A549 (cell line): ENCODE data around the gene RGS14. TPM values are rescaled to one million over a fixed set of nuclear protein-coding genes. Genes with fewer than 3 reads are reported as not detected.
A peak's percentile ranks its signal among the peaks of the same experiment; 100 is the strongest.

Experiments used
- ATAC-seq, 2 experiments: fragments of 200-7000 bp in 1 of 2; fragments of >200 bp in 1 of 2; cut with Nextera tagmentation in 1 of 2; cut with Tn5 transposase in 1 of 2; 3 replicates each; pipeline versions ENCODE4 v1.8.0 to v1.9.1; 2018 to 2020; ENCODE audit warnings: mild to moderate bottlenecking in 1 of 2, moderate library complexity in 1 of 2
- CTCF ChIA-PET: fragments of 300-600 bp; sonication (Branson Sonifier 250); formaldehyde crosslinking; extraction: SDS; loops from one replicate; lab custom pipeline; 2021; ENCODE audit warnings: antibody characterized with exemption, inconsistent platforms; lab: Yijun Ruan, JAX
- POLR2A ChIA-PET: fragments of 350-600 bp; formaldehyde crosslinking; extraction: SDS; loops from one replicate; lab custom pipeline; 2021; ENCODE audit warnings: antibody characterized with exemption, inconsistent platforms; lab: Yijun Ruan, JAX
- DNase-seq, 2 experiments: peaks; one replicate each; pipeline versions ENCODE4 v3.0.0 to v3.0.0-alpha.2; 2011 to 2016; ENCODE audit warnings: low read depth in 1 of 2, low spot score in 1 of 2
- FAIRE-seq: peaks from 2 replicates; lab custom pipeline; 2011; peaks lifted over from hg19 to GRCh38; lab: Jason Lieb, UNC
- H3K27ac ChIP-seq, 2 experiments: fragments of >200 bp; sonication (Bioruptor Twin); formaldehyde crosslinking; 3 replicates each; pipeline ENCODE4 v1.5.1; 2016 to 2017
- H3K4me1 ChIP-seq: fragments of >200 bp; sonication (Bioruptor Twin); formaldehyde crosslinking; 3 replicates; pipeline ENCODE4 v1.6.1; 2016
- H3K4me2 ChIP-seq: fragments of >200 bp; sonication (Bioruptor Twin); formaldehyde crosslinking; 3 replicates; pipeline ENCODE4 v1.6.1; 2016
- H3K4me3 ChIP-seq: fragments of >200 bp; sonication (Bioruptor Twin); formaldehyde crosslinking; 3 replicates; pipeline ENCODE4 v1.5.1; 2016
- H3K9me3 ChIP-seq: fragments of >200 bp; sonication (Bioruptor Twin); formaldehyde crosslinking; 3 replicates; pipeline ENCODE4 v1.6.1; 2016
- CBX8 ChIP-seq: fragments of 200-600 bp; sonication (generic); IDR thresholded peaks from 2 replicates; pipeline ENCODE4 v1.6.1; 2016
- CHD4 ChIP-seq: fragments of 200-600 bp; sonication (generic); IDR thresholded peaks from 2 replicates; pipeline ENCODE4 v1.6.1; 2016; ENCODE audit warnings: antibody characterized with exemption, mild to moderate bottlenecking, borderline replicate concordance
- EHF ChIP-seq: fragments of 250-450 bp; sonication (Bioruptor Pico); IDR thresholded peaks from 2 replicates; pipeline ENCODE4 v1.5.0; 2020; ENCODE audit warnings: mild to moderate bottlenecking
- FOSB ChIP-seq: fragments of 250-450 bp; sonication (Bioruptor Pico); IDR thresholded peaks from 2 replicates; pipeline ENCODE4 v1.5.0; 2020; ENCODE audit warnings: mild to moderate bottlenecking, moderate library complexity
- FOXS1 ChIP-seq: fragments of 250-450 bp; sonication (Bioruptor Pico); IDR thresholded peaks from 2 replicates; pipeline ENCODE4 v1.5.0; 2020; ENCODE audit warnings: mild to moderate bottlenecking, moderate library complexity
- HOXA7 ChIP-seq: fragments of 250-450 bp; sonication (Bioruptor Pico); IDR thresholded peaks from 2 replicates; pipeline ENCODE4 v1.5.0; 2020; ENCODE audit warnings: mild to moderate bottlenecking, moderate library complexity
- HOXB13 ChIP-seq: fragments of 250-450 bp; sonication (Bioruptor Pico); IDR thresholded peaks from 2 replicates; pipeline ENCODE4 v1.5.0; 2020; ENCODE audit warnings: low read depth, mild to moderate bottlenecking, moderate library complexity
- KDM1A ChIP-seq: fragments of 200-600 bp; sonication (generic); IDR thresholded peaks from 2 replicates; pipeline ENCODE4 v1.6.1; 2016; ENCODE audit warnings: low read depth, mild to moderate bottlenecking
- KDM5A ChIP-seq: fragments of 200-600 bp; sonication (generic); IDR thresholded peaks from 2 replicates; pipeline ENCODE4 v1.6.1; 2016; ENCODE audit warnings: antibody characterized with exemption, mild to moderate bottlenecking
- MAFK ChIP-seq: fragments of 450-650 bp; IDR thresholded peaks from 2 replicates; pipeline ENCODE4 v1.6.1; 2014; ENCODE audit not compliant: partially characterized antibody
- NFE2L2 ChIP-seq: fragments of 150-350 bp; conservative IDR thresholded peaks from 2 replicates; pipeline ENCODE4 v1.6.1; 2014; ENCODE audit warnings: low read length
- NPAS2 ChIP-seq: fragments of 250-450 bp; sonication (Bioruptor Pico); IDR thresholded peaks from 2 replicates; pipeline ENCODE4 v1.8.0; 2022; ENCODE audit warnings: mild to moderate bottlenecking, moderate library complexity, borderline replicate concordance
- RFX5 ChIP-seq: fragments of 450-650 bp; IDR thresholded peaks from 2 replicates; pipeline ENCODE4 v1.7.1; 2014; ENCODE audit warnings: antibody characterized with exemption, mild to moderate bottlenecking, moderate library complexity
- TP53 ChIP-seq: fragments of 250-450 bp; sonication (Bioruptor Pico); IDR thresholded peaks from 2 replicates; pipeline ENCODE4 v1.5.0; 2021; ENCODE audit warnings: mild to moderate bottlenecking, moderate library complexity
- WGBS: methylation state at CpG from one replicate; pipeline ENCODE4 v1.1.6; 2017; ENCODE audit errors: missing lambda C conversion rate; 5-methylcytosine and 5-hydroxymethylcytosine counted together
- polyA plus RNA-seq, 4 experiments: library from polyadenylated mRNA; depleted of rRNA in 3 of 4; stranded (reverse); fragments of >200 nt; fragmentation: RNase III in 1 of 4; extraction: RNeasy Plus Mini Kit Qiagen cat#74134 plus additional on column Dnase treatment in 1 of 4; gene quantifications; 2 replicates in 3 of 4; 3 replicates in 1 of 4; pipeline ENCODE4 v1.2.3, GENCODE V29; 2011 to 2017
- TF ChIP-seq, protein P1 (sequence below): fragments of >200 bp; sonication (Bioruptor Twin); formaldehyde crosslinking; IDR thresholded peaks from 3 replicates; pipeline ENCODE4 v1.6.1; 2016
- TF ChIP-seq, protein P2 (sequence below): fragments of 250-450 bp; sonication (Bioruptor Pico); IDR thresholded peaks from 2 replicates; pipeline ENCODE4 v1.5.0; 2020; ENCODE audit warnings: low read depth, mild to moderate bottlenecking, moderate library complexity
- TF ChIP-seq, protein P3 (sequence below): IDR thresholded peaks from 2 replicates; pipeline ENCODE4 v1.6.1; 2012
- TF ChIP-seq, protein P4 (sequence below): fragments of 250-450 bp; sonication (Bioruptor Pico); IDR thresholded peaks from 2 replicates; pipeline ENCODE4 v1.5.0; 2021; ENCODE audit warnings: mild to moderate bottlenecking, moderate library complexity, borderline replicate concordance
- TF ChIP-seq, protein P5 (sequence below): IDR thresholded peaks from 2 replicates; pipeline ENCODE4 v1.6.1; 2012; ENCODE audit warnings: low read depth, borderline replicate concordance

The RGS14 gene
- polyA plus RNA-seq, 2 of the 4 experiments (the other 2 are of a cell fraction), result 3.9 to 8.4 TPM

DNA sequence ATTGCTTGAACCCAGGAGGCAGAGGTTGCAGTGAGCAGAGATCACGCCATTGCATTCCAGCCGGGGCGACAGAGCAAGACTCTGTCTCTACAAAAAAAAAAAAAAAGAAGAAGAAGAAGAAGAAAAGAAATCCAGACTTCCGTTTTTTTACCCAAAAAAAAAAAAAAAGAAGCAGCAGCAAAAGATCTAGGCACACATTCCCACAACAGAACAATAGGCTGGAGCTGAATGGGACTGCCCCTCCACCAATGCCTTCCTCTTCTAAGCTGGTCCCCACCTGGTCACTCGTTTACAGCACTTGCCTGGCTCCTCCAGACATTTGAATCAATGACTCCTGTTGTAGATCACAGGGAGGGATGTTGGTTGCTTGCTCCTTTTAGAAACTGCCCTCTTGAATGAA is 4.6 kb upstream of the RGS14 start:
- ChIA-PET CTCF (interaction anchor here (1.1 to 4.3 kb wide), 6 partner anchors 14 to 50 kb away, joined by 3 to 28 read pairs (median 4); no protein-coding TSS in a partner anchor), POLR2A (no interaction called here)
- TF ChIP-seq, protein P1, sequence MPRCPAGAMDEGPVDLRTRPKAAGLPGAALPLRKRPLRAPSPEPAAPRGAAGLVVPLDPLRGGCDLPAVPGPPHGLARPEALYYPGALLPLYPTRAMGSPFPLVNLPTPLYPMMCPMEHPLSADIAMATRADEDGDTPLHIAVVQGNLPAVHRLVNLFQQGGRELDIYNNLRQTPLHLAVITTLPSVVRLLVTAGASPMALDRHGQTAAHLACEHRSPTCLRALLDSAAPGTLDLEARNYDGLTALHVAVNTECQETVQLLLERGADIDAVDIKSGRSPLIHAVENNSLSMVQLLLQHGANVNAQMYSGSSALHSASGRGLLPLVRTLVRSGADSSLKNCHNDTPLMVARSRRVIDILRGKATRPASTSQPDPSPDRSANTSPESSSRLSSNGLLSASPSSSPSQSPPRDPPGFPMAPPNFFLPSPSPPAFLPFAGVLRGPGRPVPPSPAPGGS, result no peak
- TF ChIP-seq, protein P2, sequence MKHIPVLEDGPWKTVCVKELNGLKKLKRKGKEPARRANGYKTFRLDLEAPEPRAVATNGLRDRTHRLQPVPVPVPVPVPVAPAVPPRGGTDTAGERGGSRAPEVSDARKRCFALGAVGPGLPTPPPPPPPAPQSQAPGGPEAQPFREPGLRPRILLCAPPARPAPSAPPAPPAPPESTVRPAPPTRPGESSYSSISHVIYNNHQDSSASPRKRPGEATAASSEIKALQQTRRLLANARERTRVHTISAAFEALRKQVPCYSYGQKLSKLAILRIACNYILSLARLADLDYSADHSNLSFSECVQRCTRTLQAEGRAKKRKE, result no peak
- TF ChIP-seq FOSB (CRISPR knock-in tag) (no peak), KDM1A (no peak), EHF (CRISPR knock-in tag) (no peak), HOXA7 (CRISPR knock-in tag) (no peak), CHD4 (no peak), KDM5A (no peak), NFE2L2 (no peak), RFX5 (no peak), CBX8 (no peak), HOXB13 (CRISPR knock-in tag) (no peak)
- TF ChIP-seq, protein P3, sequence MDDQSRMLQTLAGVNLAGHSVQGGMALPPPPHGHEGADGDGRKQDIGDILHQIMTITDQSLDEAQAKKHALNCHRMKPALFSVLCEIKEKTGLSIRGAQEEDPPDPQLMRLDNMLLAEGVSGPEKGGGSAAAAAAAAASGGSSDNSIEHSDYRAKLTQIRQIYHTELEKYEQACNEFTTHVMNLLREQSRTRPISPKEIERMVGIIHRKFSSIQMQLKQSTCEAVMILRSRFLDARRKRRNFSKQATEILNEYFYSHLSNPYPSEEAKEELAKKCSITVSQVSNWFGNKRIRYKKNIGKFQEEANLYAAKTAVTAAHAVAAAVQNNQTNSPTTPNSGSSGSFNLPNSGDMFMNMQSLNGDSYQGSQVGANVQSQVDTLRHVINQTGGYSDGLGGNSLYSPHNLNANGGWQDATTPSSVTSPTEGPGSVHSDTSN, result no peak
- TF ChIP-seq, protein P4, sequence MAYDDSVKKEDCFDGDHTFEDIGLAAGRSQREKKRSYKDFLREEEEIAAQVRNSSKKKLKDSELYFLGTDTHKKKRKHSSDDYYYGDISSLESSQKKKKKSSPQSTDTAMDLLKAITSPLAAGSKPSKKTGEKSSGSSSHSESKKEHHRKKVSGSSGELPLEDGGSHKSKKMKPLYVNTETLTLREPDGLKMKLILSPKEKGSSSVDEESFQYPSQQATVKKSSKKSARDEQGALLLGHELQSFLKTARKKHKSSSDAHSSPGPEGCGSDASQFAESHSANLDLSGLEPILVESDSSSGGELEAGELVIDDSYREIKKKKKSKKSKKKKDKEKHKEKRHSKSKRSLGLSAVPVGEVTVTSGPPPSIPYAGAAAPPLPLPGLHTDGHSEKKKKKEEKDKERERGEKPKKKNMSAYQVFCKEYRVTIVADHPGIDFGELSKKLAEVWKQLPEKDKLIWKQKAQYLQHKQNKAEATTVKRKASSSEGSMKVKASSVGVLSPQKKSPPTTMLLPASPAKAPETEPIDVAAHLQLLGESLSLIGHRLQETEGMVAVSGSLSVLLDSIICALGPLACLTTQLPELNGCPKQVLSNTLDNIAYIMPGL, result no peak
- TF ChIP-seq, protein P5, sequence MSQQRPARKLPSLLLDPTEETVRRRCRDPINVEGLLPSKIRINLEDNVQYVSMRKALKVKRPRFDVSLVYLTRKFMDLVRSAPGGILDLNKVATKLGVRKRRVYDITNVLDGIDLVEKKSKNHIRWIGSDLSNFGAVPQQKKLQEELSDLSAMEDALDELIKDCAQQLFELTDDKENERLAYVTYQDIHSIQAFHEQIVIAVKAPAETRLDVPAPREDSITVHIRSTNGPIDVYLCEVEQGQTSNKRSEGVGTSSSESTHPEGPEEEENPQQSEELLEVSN, result no peak
- 86% methylated on average over 5 of the region's 5 CpGs for WGBS
- Histone ChIP-seq H3K4me2 (no peak overlapping the region), H3K4me1 (peaks cover 28% of the 10 kb centered on the region), H3K4me3 (no peak overlapping the region), H3K9me3 (peaks cover 4% of the 10 kb centered on the region; the same call in 1 of the 3 replicates), H3K27ac (no peak overlapping the region)
- no peak for ATAC-seq
- FAIRE-seq, result no peak
- DNase-seq, result no peak

DNA sequence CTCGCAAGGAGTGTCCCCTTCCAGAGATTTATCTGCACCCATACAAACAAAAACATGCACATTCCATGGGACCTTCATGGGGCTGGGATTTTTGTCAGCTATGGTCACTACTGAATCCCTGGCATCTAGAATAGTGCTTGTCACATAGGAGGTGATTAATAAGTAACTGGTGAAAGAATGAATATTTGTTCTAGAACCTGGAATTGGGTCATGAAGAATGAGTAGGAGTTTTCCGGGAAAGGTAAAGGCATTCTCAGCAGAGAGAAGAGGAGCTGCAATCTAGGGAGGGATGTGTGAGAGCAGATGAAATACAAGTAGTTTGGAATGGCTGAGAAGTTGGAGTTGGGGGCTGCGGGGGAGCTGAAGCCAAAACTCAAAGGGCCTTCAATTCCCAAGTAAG is 3.5 kb upstream of the RGS14 start:
- TF ChIP-seq MAFK (no peak), TP53 (no peak), NPAS2 (CRISPR knock-in tag) (no peak), FOXS1 (CRISPR knock-in tag) (no peak)
- peaks cover 4% of the 10 kb centered on the region; the same call in 1 of the 3 replicates for H3K9me3 ChIP-seq
- H3K4me1 ChIP-seq, result peaks cover 24% of the 10 kb centered on the region
- FAIRE-seq, result no peak
- DNase-seq, result no peak
- CTCF ChIA-PET, result interaction anchor here (1.1 to 4.3 kb wide), 5 partner anchors 15 to 49 kb away, joined by 3 to 28 read pairs (median 4); no protein-coding TSS in a partner anchor
- peak overlapping the region in 1 of 2 experiments; percentile 15; a peak in 1 of 6 replicates for H3K27ac ChIP-seq
- no peak for ATAC-seq
- POLR2A ChIA-PET, result no interaction called here
- peak overlapping the region; percentile 27 for H3K4me2 ChIP-seq
- 72% methylated on average over 3 of the region's 3 CpGs for WGBS
- H3K4me3 ChIP-seq, result no peak overlapping the region
